ENCODE results near the gene HLA-G. TPM values are rescaled to one million over a fixed set of nuclear protein-coding genes. Genes with fewer than 3 reads are reported as not detected.
"Not testable (repeated sequence)": the region's sequence is repeated elsewhere in the genome, so short reads cannot be mapped to it uniquely, and the experiment has no call there.

HLA-G gene
- under 1 TPM in 1 of 2 donors, not detected in 1; 0.91 TPM for total RNA-seq

GRCh38 chr6:29827579-29828470, at the start of gene HLA-G:
Gene HLA-G, plus strand, starts transcription at chr6:29827825. Its CDS starts 20 bp downstream, at chr6:29827845.
- ATAC-seq (no peak), DNase-seq (ENCODE audit: low spot score in 2 of 2) (no peak)
- H3K9me3 Mint-ChIP-seq: no peaks in the 10 kb centered on the region
- no peak within 1 kb of the TSS for H3K27ac Mint-ChIP-seq
- no peaks in the 10 kb centered on the region for H3K36me3 Mint-ChIP-seq

- peaks cover 5 to 13% of the 10 kb centered on the region in 2 donors for H3K9me3 Mint-ChIP-seq
- not testable (repeated sequence) for H3K27ac Mint-ChIP-seq; ATAC-seq; DNase-seq (ENCODE audit: low spot score in 2 of 2)
- H3K36me3 Mint-ChIP-seq: peaks cover 6 to 15% of the 10 kb centered on the region in 2 donors
Observed at GRCh38 chr6:29780019-29780698, 47.5 kb upstream of the HLA-G start.

- Mint-ChIP-seq H3K36me3 (peaks cover 0 to 12% of the 10 kb centered on the region in 2 donors), H3K27ac (no peak overlapping the region), H3K9me3 (peaks cover 12 to 18% of the 10 kb centered on the region in 2 donors)
- ATAC-seq (no peak), DNase-seq (ENCODE audit: low spot score in 2 of 2) (no peak)
Observed at GRCh38 chr6:29789176-29789575, 38.4 kb upstream of the HLA-G start.

GRCh38 chr6:29790626-29791025, 37.0 kb upstream of the HLA-G start:
- peaks cover 0 to 8% of the 10 kb centered on the region in 2 donors for H3K36me3 Mint-ChIP-seq
- H3K9me3 Mint-ChIP-seq: peaks cover 7 to 12% of the 10 kb centered on the region in 2 donors
- DNase-seq (ENCODE audit: low spot score in 2 of 2) (no peak), ATAC-seq (no peak)
- H3K27ac Mint-ChIP-seq: no peak overlapping the region

GRCh38 chr6:29791162-29791561, 36.5 kb upstream of the HLA-G start:
- no peak overlapping the region for H3K27ac Mint-ChIP-seq
- no peak for DNase-seq (ENCODE audit: low spot score in 2 of 2)
- no peak for ATAC-seq
- H3K36me3 Mint-ChIP-seq: peaks cover 0 to 8% of the 10 kb centered on the region in 2 donors
- peaks cover 7 to 8% of the 10 kb centered on the region in 2 donors for H3K9me3 Mint-ChIP-seq

- no peak for DNase-seq (ENCODE audit: low spot score in 2 of 2)
- ATAC-seq: peak in 1 of 2 donors; percentile 2
Observed at GRCh38 chr6:29791786-29792122, 35.9 kb upstream of the HLA-G start.

GRCh38 chr6:29792123-29793035, 35.2 kb upstream of the HLA-G start:
- Mint-ChIP-seq H3K27ac (peak overlapping the region in 1 of 2 donors; percentile 55), H3K9me3 (peaks cover 7 to 8% of the 10 kb centered on the region in 2 donors), H3K36me3 (peaks cover 0 to 8% of the 10 kb centered on the region in 2 donors)
- DNase-seq (ENCODE audit: low spot score in 2 of 2): peak; percentile 59 to 68
- peak; percentile 82 to 89 for ATAC-seq

More at GRCh38 chr6:29791786-29792122, 35.9 kb upstream of the HLA-G start:
- H3K27ac Mint-ChIP-seq: peak overlapping the region in 1 of 2 donors; percentile 55
- H3K9me3 Mint-ChIP-seq: peaks cover 7 to 8% of the 10 kb centered on the region in 2 donors
- H3K36me3 Mint-ChIP-seq: peaks cover 0 to 8% of the 10 kb centered on the region in 2 donors

GRCh38 chr6:29793036-29793356, 34.6 kb upstream of the HLA-G start:
- ATAC-seq (peak in 1 of 2 donors; percentile 35), DNase-seq (ENCODE audit: low spot score in 2 of 2) (no peak)
- H3K9me3 Mint-ChIP-seq: peaks cover 7 to 8% of the 10 kb centered on the region in 2 donors
- peaks cover 0 to 8% of the 10 kb centered on the region in 2 donors for H3K36me3 Mint-ChIP-seq
- no peak overlapping the region for H3K27ac Mint-ChIP-seq

- no peak for ATAC-seq
- no peak for DNase-seq (ENCODE audit: low spot score in 2 of 2)
- Mint-ChIP-seq H3K27ac (no peak overlapping the region), H3K9me3 (peaks cover 4% of the 10 kb centered on the region in 2 donors), H3K36me3 (peaks cover 0 to 4% of the 10 kb centered on the region in 2 donors)
Observed at GRCh38 chr6:29793796-29794195, 33.8 kb upstream of the HLA-G start.

- H3K27ac Mint-ChIP-seq: no peak overlapping the region
- DNase-seq (ENCODE audit: low spot score in 2 of 2) (no peak), ATAC-seq (no peak)
- H3K9me3 Mint-ChIP-seq: no peaks in the 10 kb centered on the region
- H3K36me3 Mint-ChIP-seq: no peaks in the 10 kb centered on the region
Observed at GRCh38 chr6:29796026-29796425, 31.6 kb upstream of the HLA-G start.

- ATAC-seq: no peak
- H3K36me3 Mint-ChIP-seq: no peaks in the 10 kb centered on the region
- H3K27ac Mint-ChIP-seq: no peak overlapping the region
- H3K9me3 Mint-ChIP-seq: no peaks in the 10 kb centered on the region
- no peak for DNase-seq (ENCODE audit: low spot score in 2 of 2)
Observed at GRCh38 chr6:29797135-29797534, 30.5 kb upstream of the HLA-G start.

GRCh38 chr6:29797966-29798365, 29.7 kb upstream of the HLA-G start:
- DNase-seq (ENCODE audit: low spot score in 2 of 2) (no peak), ATAC-seq (no peak)
- H3K36me3 Mint-ChIP-seq: no peaks in the 10 kb centered on the region
- no peak overlapping the region for H3K27ac Mint-ChIP-seq
- H3K9me3 Mint-ChIP-seq: no peaks in the 10 kb centered on the region

- no peaks in the 10 kb centered on the region for H3K36me3 Mint-ChIP-seq
- DNase-seq (ENCODE audit: low spot score in 2 of 2) (no peak), ATAC-seq (no peak)
- no peaks in the 10 kb centered on the region for H3K9me3 Mint-ChIP-seq
- H3K27ac Mint-ChIP-seq: no peak overlapping the region
Observed at GRCh38 chr6:29800254-29800653, 27.4 kb upstream of the HLA-G start.

- H3K27ac Mint-ChIP-seq: no peak overlapping the region
- ATAC-seq (no peak), DNase-seq (ENCODE audit: low spot score in 2 of 2) (no peak)
- H3K36me3 Mint-ChIP-seq: no peaks in the 10 kb centered on the region
- H3K9me3 Mint-ChIP-seq: no peaks in the 10 kb centered on the region
Observed at GRCh38 chr6:29806387-29806786, 21.2 kb upstream of the HLA-G start.

GRCh38 chr6:29809249-29809648, 18.4 kb upstream of the HLA-G start:
- Mint-ChIP-seq H3K36me3 (no peaks in the 10 kb centered on the region), H3K27ac (no peak overlapping the region), H3K9me3 (no peaks in the 10 kb centered on the region)
- ATAC-seq (peak in 1 of 2 donors; percentile 50), DNase-seq (ENCODE audit: low spot score in 2 of 2) (no peak)

GRCh38 chr6:29810371-29810770, 17.3 kb upstream of the HLA-G start:
- no peak for ATAC-seq
- Mint-ChIP-seq H3K27ac (no peak overlapping the region), H3K36me3 (no peaks in the 10 kb centered on the region), H3K9me3 (no peaks in the 10 kb centered on the region)
- DNase-seq (ENCODE audit: low spot score in 2 of 2): no peak

Measured in activated naive CD4-positive, alpha-beta T cell treated with anti-CD3 and anti-CD28 coated beads, Interleukin-2, amount 50 U/mL, for 72 hours (primary cell).